HG03469 (cell line): ENCODE data around the gene RPP40.

ENCODE experiments used
- ATAC-seq: cut with Tn5 transposase; IDR thresholded peaks from one replicate; pipeline ENCODE4 v1.9.1; 2021; ENCODE audit warnings: mild to moderate bottlenecking, moderate library complexity, moderate number of reproducible peaks; ENCODE audit not compliant: unreplicated experiment

Gene RPP40

GRCh38 chr6:4971851-4972250 is 32.0 kb downstream of the RPP40 start:
- ATAC-seq, result no peak

DNA sequence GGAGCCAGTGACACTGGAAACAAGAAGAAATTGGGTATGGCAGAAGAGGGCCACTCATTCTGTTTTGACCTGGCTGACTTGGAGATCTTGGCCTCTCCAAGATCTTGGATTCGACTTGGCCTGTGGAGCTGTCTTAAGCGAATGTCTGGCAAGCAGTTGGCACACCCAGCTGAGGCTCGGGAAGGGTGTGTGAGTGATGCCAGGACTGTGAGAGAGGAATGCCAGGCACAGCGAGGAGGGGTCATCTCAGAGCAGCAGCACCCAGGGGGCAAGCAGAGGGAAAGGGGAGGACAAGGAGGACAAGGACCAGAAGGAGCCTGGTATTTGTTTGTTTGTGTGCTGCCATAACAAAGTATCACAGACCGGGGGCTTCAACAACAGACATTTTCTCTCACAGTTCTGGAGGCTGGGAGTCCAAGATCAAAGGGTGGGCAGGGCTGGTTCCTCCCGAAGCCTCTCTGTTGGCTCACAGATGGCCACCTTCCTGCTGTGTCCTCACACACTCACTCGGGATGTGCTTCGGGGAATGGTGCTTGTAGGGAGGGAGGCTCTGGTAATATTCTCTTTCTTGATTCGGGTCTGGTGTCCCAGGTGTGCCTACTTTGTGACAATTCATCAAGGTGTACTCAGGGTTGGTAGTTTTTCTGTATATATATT is 33.0 kb downstream of the RPP40 start:
- ATAC-seq, result no peak

- no peak for ATAC-seq
Measured at GRCh38 chr6:4969609-4970285, 34.1 kb downstream of the RPP40 start.

DNA sequence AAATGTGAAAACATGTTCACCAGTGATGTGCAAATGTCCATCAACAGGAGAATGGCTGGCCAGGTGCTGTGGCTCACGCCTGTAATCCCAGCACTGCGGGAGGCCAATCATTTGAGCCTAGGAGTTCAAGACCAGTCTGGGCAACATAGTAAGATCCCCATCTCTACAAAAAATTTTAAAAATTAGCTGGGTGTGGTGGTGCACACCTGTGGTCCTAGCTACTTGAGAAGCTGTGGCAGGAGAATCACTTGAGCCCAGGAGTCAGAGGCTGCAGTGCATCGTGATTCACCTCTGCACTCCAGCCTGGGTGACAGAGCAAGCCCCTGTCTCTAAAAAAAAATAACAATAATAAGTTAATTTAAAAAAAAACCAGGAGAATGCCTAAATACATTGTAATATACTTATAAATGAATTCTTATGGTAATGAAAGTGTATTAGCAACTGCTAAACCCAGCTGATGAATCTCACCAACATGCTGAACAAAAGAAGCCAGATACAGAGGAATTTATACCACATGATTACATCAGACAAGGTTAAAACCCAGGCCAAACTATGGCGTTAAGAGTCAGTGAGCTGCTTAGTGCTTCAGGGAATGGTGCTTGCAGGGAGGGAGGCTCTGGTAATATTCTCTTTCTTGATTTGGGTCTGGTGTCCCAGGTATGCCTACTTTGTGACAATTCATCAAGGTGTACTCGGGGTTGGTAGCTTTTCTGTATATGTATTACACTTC is 36.4 kb downstream of the RPP40 start:
- ATAC-seq, result no peak

DNA sequence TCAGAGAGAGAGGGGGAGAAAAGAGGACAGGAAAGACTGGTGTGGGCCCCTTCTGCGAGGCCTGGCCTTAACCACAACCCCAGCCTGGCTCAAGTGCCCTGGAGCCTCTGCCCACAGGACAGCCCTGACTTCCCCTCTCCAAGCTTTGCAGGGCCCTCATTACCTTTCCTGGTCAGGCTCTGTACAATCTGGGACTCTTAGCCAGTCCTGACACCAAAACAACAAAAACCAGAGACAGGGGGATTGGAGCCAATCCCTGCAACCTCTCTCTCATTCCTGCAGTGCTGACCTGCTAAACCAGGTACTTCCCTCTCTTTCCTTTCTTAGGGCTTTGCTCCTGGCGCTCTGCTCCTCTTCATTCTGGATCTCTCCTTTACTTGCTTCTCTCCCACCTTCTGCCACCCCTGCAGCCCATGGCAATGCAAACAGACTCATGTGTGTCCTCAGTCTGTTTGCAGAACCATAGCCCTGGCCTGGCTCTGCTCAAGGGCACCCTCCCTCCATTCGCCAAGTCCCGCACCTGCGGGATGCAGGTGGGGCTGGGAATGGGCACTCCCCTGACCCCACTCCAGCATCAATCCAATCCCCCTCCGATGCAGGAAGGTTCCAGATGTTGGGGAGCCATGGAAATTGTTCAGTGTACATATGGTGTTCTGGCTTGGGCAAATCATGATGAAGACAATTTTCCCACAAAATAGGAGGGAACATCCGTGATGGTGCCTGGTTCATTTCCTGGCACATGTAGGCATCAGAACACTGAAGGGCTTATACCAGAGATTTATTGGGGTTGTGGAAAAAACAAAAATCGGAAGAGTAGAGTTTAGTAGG is 38.1 kb downstream of the RPP40 start:
- no peak for ATAC-seq

DNA sequence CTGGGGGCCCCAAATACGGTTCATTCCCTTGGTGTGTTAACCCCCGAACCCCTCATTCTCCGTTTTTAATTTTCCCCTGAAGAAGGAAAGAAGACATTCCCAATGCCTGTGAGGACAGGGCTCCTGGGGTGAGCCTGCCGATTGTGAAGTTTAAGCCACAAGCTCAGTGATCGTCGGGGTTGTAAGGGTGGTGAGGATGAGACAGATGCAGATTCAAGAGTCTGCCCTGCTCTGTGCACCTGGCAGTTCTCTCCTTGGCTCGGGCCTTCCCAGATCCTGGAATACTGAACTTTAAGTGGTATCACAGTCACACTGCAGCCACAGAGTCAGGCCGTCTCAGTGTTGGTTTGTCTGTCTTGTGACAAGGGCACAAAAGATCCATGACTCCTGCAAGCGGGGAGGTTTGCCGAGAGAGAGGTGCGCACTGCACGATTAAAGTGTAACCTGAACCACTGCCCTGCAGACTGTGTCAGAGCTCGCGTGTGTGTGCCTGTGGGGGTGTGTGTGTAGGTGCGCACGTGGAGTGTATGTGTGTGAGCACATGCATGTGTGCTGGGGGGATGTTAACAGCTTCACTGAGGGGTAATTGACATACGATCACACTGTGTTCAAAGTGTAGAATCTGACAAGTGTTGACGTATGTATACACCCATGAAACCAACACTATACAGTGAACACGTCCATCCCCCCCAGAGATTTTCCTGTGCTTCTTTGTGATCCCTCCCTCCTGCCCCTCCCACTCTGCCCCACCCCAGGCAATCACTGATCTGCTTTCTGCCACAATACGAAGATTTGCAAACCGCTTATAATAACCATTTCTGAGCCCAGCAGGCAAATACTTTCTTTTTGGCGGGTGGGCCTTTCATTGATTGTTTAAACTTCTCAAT is 38.9 kb downstream of the RPP40 start:
- no peak for ATAC-seq

DNA sequence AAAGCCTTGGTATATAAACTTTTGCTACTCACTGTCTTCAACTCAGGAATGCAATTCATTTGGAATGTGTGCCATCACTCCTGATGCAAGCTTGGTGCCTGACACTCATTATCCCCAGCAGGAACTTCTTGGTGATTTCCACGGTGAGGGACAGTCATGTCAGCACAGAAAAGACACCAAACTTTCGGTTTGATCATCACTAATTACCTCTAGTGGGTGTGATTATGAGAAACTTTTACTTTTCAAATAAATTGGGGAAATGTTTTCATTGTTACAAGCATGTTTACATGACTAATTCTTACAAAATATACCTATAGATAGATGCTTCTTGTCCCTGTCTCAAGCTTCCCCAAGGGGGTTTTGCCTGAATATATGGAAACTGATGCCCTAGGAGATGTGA is 40.9 kb downstream of the RPP40 start:
- no peak for ATAC-seq

- ATAC-seq, result no peak
Measured at GRCh38 chr6:4961322-4962168, 42.3 kb downstream of the RPP40 start.

DNA sequence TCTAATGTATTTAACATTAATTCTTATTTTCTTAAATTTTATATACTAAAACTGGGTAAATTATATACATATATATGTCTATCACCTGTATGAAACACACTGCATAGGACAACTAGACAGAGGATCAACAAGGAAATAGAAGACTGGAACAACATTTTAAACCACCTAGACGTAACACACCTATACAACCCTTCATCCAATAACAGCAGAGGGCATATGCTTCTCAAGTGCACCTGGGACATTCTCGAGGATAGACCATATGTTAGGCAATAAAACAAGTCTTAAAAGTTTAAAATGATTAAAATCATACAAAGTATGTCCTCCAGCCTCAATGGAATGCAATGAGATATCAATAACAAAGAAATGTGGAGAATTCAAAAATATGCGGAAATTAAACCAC is 45.2 kb downstream of the RPP40 start:
- no peak for ATAC-seq

- ATAC-seq, result no peak
Measured at GRCh38 chr6:4957521-4958231, 46.2 kb downstream of the RPP40 start.

DNA sequence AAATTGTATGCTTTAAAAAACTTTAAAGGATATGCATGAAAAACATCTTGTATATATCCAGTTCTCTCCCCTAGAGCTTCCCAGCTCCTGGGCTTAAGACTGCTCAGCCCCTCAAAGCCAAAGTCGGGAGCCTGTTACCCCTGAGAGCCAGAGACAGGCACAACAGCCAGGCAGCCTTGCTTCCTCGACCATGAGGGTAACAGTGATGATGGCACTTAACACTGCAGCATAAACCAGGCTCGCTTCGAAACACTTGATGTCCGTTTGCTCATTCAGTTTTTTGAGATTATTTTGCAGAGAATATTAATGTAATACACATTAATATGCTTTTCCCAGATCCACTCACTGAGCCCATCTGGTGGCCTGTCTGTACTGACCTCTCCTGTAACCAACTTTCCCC is 47.2 kb downstream of the RPP40 start:
- no peak for ATAC-seq

DNA sequence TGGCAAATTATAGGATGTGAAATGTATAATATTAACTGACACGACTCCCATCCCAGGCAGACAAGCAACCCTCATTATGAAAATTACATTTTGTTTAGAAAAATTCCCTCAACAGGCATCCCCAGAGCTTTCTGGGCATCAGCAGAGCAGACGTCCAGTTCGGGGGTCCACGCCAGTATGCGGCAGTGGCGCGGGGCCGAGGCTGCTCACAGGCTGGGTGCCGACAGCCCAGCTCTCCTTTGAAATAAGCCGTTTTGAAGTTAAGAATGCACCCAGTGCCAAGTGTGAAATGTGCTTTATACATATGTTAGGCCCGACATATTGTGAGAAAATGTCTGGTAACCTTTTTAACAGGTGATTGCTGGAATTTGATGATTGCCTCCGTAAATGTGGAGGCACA is 50.4 kb downstream of the RPP40 start:
- ATAC-seq, result no peak

DNA sequence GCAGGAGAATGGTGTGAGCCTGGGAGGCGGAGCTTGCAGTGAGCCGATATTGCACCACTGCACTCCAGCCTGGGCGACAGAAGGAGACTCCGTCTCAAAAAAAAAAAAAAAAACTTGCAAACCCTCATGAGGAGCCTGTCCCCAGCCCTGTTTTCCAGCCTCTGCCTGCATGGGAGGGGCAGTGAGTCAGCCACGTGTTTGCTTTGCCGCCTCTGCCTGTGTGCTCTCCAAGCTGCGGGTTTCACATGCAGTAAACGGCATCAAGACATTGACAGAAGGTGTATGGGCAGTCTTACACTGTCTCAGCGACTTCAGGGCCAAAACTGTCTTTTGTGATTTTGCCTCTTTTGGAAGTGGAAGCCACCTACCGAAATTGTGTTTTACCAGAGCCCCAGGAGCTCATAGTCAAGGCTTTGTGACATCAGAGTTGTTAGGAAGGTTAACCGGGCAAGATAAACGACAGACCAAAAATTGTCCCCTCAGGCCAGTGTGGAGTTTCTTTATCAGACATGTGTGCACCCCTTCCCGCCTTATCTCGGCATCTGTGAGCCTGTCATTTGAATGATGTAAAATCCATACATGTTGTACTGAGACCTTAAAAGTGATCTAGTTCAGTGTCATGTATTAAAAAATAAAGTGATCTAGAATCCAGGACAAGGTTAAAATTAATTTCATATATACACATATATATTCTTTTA is 52.9 kb downstream of the RPP40 start:
- ATAC-seq, result no peak

GRCh38 chr6:4950076-4950475 is 53.8 kb downstream of the RPP40 start:
- no peak for ATAC-seq

DNA sequence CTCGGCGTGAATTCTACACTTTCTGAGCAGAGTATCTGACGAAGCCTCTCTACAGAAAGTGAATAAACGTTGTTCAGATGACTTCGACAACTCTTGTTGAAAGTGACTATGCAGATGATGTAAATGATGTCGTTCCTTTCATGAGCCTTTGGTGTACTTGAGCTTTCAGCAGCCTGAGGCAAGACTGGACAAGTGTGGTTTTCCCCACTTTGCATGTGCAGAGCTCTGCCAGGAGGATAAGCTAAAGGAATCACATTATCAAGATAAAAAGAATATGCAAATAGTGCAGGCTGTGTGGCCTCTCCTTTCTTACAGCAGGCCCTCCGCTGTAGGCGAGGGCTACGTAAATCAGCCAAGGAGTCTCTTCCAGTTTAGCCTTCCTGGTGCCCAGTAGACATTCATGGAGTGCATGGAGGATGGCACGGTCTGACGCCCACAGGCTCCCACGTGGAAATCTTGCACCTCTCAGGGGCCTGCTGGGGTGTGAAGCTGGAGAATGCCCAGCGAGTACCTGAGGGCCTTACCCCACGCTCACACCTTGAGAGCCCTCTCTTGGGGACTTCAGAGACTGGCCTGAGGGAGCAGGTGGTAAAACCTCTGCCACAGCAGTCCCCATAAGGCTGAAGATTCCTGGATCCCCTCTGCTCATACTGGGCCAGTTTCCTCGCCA is 54.9 kb downstream of the RPP40 start:
- ATAC-seq, result no peak

GRCh38 chr6:4947716-4948115 is 56.1 kb downstream of the RPP40 start:
- ATAC-seq, result no peak

GRCh38 chr6:4946521-4946920 is 57.3 kb downstream of the RPP40 start:
- ATAC-seq, result no peak
